AG09309 (cell line): ENCODE results near the gene SIAH2.
A peak's percentile ranks its signal among the peaks of the same experiment; 100 is the strongest.

Experiments
- DNase-seq: peaks from one replicate; pipeline ENCODE4 v3.0.0-alpha.2; 2010; ENCODE audit warnings: low read depth
- H3K4me3 ChIP-seq: 2 replicates; pipeline ENCODE4 v1.5.1; 2011; ENCODE audit warnings: mild to moderate bottlenecking, low read depth, low read length, moderate library complexity; ENCODE audit not compliant: control insufficient read depth
- CTCF ChIP-seq: IDR thresholded peaks from 2 replicates; pipeline ENCODE4 v1.5.1; 2011; ENCODE audit warnings: mild to moderate bottlenecking, low read depth, low read length, inconsistent platforms; ENCODE audit not compliant: insufficient read depth, control insufficient read depth; ENCODE audit errors: missing control alignments

SIAH2 gene

GRCh38 chr3:150787741-150788370 is 24.9 kb upstream of the SIAH2 start:
- peak; percentile 90 for TF ChIP-seq CTCF
- peak; percentile 8 for DNase-seq
- H3K4me3 ChIP-seq = no peak overlapping the region

- TF ChIP-seq CTCF = no peak
- no peak overlapping the region for H3K4me3 ChIP-seq
- no peak for DNase-seq
These were observed 23.8 kb upstream of the SIAH2 start for GRCh38 chr3:150786791-150787190.

GRCh38 chr3:150784747-150785125 is 21.8 kb upstream of the SIAH2 start:
- H3K4me3 ChIP-seq = no peak overlapping the region
- DNase-seq = no peak
- no peak for TF ChIP-seq CTCF

GRCh38 chr3:150783920-150784746 is 21.2 kb upstream of the SIAH2 start:
- no peak overlapping the region for H3K4me3 ChIP-seq
- no peak for TF ChIP-seq CTCF
- no peak for DNase-seq

GRCh38 chr3:150783316-150783715 is 20.3 kb upstream of the SIAH2 start:
- no peak overlapping the region for H3K4me3 ChIP-seq
- no peak for DNase-seq
- no peak for TF ChIP-seq CTCF

- no peak for DNase-seq
- no peak for TF ChIP-seq CTCF
- H3K4me3 ChIP-seq = no peak overlapping the region
These were observed 16.5 kb upstream of the SIAH2 start for GRCh38 chr3:150779402-150779858.
